BLaER1 treated with 17β-estradiol and CSF1 and Interleukin-3, amounts not matched to agents 10 nM and 100 nM (cell line): ENCODE measurements around the gene PARP15.
"Not testable (repeated sequence)": the region's sequence is repeated elsewhere in the genome, so short reads cannot be mapped to it uniquely, and the experiment has no call there.

ENCODE experiments used
- H3K27ac ChIP-seq, 11 experiments: shearing (Covaris generic); formaldehyde crosslinking; 2 replicates each; pipeline ENCODE4 v1.8.1; 2022
- H3K27me3 ChIP-seq, 11 experiments: shearing (Covaris generic); formaldehyde crosslinking; 2 replicates each; pipeline ENCODE4 v1.8.1; 2022
- H3K36me3 ChIP-seq, 11 experiments: shearing (Covaris generic); formaldehyde crosslinking; 2 replicates each; pipeline ENCODE4 v1.8.1; 2022
- H3K4me1 ChIP-seq, 10 experiments: shearing (Covaris generic); formaldehyde crosslinking; 2 replicates each; pipeline ENCODE4 v1.8.1; 2022
- H3K4me2 ChIP-seq, 11 experiments: shearing (Covaris generic); formaldehyde crosslinking; 2 replicates each; pipeline ENCODE4 v1.8.1; 2022
- H3K4me3 ChIP-seq, 10 experiments: shearing (Covaris generic); formaldehyde crosslinking; 2 replicates each; pipeline ENCODE4 v1.8.1; 2022
- H3K9ac ChIP-seq, 11 experiments: shearing (Covaris generic); formaldehyde crosslinking; 2 replicates each; pipeline ENCODE4 v1.8.1; 2022
- H3K9me3 ChIP-seq, 11 experiments: shearing (Covaris generic); formaldehyde crosslinking; replicated peaks in 1 of 11; 2 replicates each; pipeline ENCODE4 v1.8.1; 2022
- H4K20me1 ChIP-seq, 11 experiments: shearing (Covaris generic); formaldehyde crosslinking; 2 replicates each; pipeline ENCODE4 v1.8.1; 2022
- Cebpa-rat ChIP-seq, 11 experiments: shearing (Covaris generic); IDR thresholded peaks; 2 replicates each; pipeline ENCODE4 v1.8.1; 2022

The PARP15 gene

DNA sequence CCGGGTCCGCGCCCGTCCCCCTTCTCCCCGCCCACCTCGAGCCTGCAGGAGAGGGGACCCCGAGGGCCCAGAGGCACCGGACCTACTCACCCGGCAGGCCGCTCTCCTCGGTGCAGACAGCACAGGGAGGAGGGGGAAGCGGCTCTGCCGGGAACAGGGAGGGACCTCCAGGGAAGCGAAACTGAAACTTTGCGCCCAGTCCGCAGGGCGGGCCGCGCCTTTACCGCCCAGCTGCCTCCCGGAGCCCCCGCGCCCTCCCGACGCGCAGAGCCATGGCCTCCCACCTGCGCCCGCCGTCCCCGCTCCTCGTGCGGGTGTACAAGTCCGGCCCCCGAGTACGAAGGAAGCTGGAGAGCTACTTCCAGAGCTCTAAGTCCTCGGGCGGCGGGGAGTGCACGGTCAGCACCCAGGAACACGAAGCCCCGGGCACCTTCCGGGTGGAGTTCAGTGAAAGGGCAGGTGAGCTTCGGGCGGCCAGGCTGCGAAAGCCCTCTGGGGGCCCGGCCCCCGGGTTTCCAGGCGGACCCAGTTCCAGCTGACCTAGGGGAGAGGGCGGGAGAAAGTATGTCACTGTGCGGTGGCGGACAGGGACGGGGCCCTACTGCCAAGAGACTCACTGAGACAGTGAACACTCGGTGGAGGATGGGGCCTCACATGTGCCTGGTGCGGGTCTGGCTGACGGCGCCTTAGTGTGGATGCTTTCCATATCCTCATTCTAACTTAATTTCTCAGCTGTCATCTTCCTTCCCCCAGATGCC lies 13.1 kb upstream of the PARP15 start, which contains the start of the genes DTX3L and PARP9:
Gene DTX3L (plus strand): TSS at position 184 of the 758 bp plus-strand sequence. CDS start 89 bp downstream, at position 273.
Gene PARP9 (minus strand): TSS at position 146 of the 758 bp plus-strand sequence. CDS start 4,680 bp downstream, outside the sequence.
- no peak for TF ChIP-seq Cebpa-rat (IDR thresholded peaks at IDR 0.05)
- Histone ChIP-seq H3K27ac (peak within 1 kb of the TSS; percentile 87 to 99 (median 94)), H3K9me3 (no peaks in the 10 kb centered on the region), H3K36me3 (peaks cover 30 to 43% (median 36%) of the 10 kb centered on the region in 11 experiments), H3K4me1 (peaks cover 49 to 77% (median 62%) of the 10 kb centered on the region in 10 experiments), H3K4me3 (peak within 1 kb of the TSS; percentile 70 to 94 (median 86)), H3K27me3 (no peaks in the 10 kb centered on the region), H3K4me2 (peak within 1 kb of the TSS; percentile 77 to 97 (median 92)), H3K9ac (peak within 1 kb of the TSS; percentile 87 to 98 (median 94)), H4K20me1 (peaks cover 0 to 16% (median 0%) of the 10 kb centered on the region in 11 experiments; a peak in 1 of 22 replicates)

DNA sequence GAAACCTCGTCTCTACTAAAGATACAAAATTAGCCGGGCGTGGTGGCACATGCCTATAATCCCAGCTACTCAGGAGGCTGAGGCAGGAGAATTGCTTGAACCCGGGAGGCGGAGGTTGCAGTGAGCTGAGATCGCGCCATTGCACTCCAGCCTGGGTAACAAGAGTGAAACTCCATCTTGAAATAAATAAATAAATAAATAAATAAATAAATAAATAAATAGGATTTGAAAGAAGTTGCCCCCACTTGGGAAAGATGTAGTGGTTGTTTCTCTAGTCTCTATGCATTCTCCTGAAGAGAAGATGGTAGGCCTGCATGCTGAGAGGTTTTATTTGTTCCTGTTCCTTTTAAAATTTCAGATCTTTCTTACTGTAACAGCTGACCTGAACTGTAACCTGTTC lies 9.3 kb upstream of the PARP15 start:
- peaks cover 52 to 74% (median 62%) of the 10 kb centered on the region in 10 experiments for H3K4me1 ChIP-seq
- not testable (repeated sequence) for H3K9me3 ChIP-seq, H3K4me3 ChIP-seq, H3K27me3 ChIP-seq
- H3K9ac ChIP-seq = peak overlapping the region in 3 of 11 experiments; percentile 14 to 44 (median 44); a peak in 3 of 22 replicates
- peaks cover 0 to 17% (median 0%) of the 10 kb centered on the region in 11 experiments; a peak in 1 of 22 replicates for H4K20me1 ChIP-seq
- peak overlapping the region; percentile 11 to 96 (median 37); a peak in 20 of 22 replicates for H3K4me2 ChIP-seq
- peaks cover 64 to 72% (median 68%) of the 10 kb centered on the region in 11 experiments for H3K36me3 ChIP-seq
- H3K27ac ChIP-seq = peak overlapping the region in 3 of 11 experiments; percentile 17 to 23 (median 21); a peak in 2 of 22 replicates

DNA sequence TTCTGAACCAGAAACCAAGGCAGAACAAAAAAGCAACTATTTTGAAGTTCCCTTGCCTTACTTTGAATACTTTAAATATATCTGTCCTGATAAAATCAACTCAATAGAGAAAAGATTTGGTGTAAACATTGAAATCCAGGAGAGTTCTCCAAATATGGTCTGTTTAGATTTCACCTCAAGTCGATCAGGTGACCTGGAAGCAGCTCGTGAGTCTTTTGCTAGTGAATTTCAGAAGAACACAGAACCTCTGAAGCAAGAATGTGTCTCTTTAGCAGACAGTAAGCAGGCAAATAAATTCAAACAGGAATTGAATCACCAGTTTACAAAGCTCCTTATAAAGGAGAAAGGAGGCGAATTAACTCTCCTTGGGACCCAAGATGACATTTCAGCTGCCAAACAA lies 8.7 kb upstream of the PARP15 start:
- H3K27me3 ChIP-seq = no peaks in the 10 kb centered on the region
- no peaks in the 10 kb centered on the region for H3K9me3 ChIP-seq
- H3K9ac ChIP-seq = peak overlapping the region in 3 of 11 experiments; percentile 1 to 44 (median 14); a peak in 3 of 22 replicates
- no peak overlapping the region; a peak in 1 of 20 replicates for H3K4me3 ChIP-seq
- H3K36me3 ChIP-seq = peaks cover 64 to 77% (median 72%) of the 10 kb centered on the region in 11 experiments
- peaks cover 0 to 17% (median 0%) of the 10 kb centered on the region in 11 experiments; a peak in 1 of 22 replicates for H4K20me1 ChIP-seq
- peak overlapping the region in 3 of 11 experiments; percentile 17 to 23 (median 21); a peak in 3 of 22 replicates for H3K27ac ChIP-seq
- peaks cover 52 to 76% (median 62%) of the 10 kb centered on the region in 10 experiments for H3K4me1 ChIP-seq
- no peak for TF ChIP-seq Cebpa-rat (IDR thresholded peaks at IDR 0.05)
- peak overlapping the region in 9 of 11 experiments; percentile 29 to 96 (median 39); a peak in 13 of 22 replicates for H3K4me2 ChIP-seq

GRCh38 chr3:122572940-122573412 lies 4.5 kb upstream of the PARP15 start:
- TF ChIP-seq Cebpa-rat (IDR thresholded peaks at IDR 0.05) = no peak
- peaks cover 41 to 63% (median 52%) of the 10 kb centered on the region in 11 experiments for H3K36me3 ChIP-seq
- H3K4me1 ChIP-seq = peaks cover 65 to 83% (median 70%) of the 10 kb centered on the region in 10 experiments
- no peak overlapping the region for H3K4me3 ChIP-seq
- H3K27ac ChIP-seq = peak overlapping the region; percentile 2 to 56 (median 36); a peak in 17 of 22 replicates
- peaks cover 0 to 11% (median 0%) of the 10 kb centered on the region in 11 experiments; a peak in 1 of 22 replicates for H4K20me1 ChIP-seq
- no peaks in the 10 kb centered on the region for H3K27me3 ChIP-seq
- no peaks in the 10 kb centered on the region for H3K9me3 ChIP-seq
- H3K9ac ChIP-seq = peak overlapping the region in 1 of 11 experiments; percentile 19; a peak in 1 of 22 replicates
- H3K4me2 ChIP-seq = peak overlapping the region; percentile 40 to 96 (median 64)

DNA sequence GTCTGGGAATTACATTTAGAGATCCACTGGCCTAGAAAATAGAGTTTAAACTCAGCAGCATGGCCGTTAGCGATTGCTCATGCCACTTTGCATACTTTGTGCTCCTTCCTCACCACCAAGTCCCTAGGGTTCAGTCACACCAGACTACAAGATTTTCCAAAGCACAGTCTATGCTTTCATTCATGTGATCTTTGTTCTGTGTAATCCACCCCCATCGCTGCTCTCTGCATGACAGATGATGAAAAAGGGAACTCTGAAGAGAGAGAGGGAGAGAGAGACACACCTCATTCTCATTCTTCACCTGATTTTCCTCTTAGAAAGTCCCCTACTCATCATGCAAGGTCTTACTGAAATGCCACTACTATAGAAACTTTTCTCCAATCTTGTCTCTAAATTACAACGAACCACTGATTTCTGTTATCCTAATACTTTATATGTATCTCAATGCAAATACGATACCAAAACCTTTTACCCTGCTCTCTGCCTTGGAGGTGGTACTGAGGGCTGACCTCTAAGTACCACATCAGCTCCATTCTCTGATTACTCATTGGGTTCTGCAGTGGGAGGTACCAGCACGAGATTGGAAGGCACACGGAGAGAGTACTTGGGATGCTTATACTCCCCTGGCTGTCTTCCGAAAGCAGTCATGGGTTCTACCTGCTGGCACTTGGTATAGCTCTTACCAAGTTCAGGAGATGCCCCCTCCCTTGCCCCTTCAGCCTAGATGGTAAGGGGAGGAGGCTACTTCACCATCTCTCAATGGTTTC lies 1.1 kb upstream of the PARP15 start:
- TF ChIP-seq Cebpa-rat (IDR thresholded peaks at IDR 0.05) = peak in 1 of 11 experiments; percentile 38; a peak in 1 of 22 replicates
- peak overlapping the region in 9 of 11 experiments; percentile 11 to 93 (median 85); a peak in 15 of 22 replicates for H3K9ac ChIP-seq
- H3K36me3 ChIP-seq = peaks cover 13 to 33% (median 25%) of the 10 kb centered on the region in 11 experiments

GRCh38 chr3:122578069-122578740 lies 755 bp downstream of the PARP15 start:
- H3K9ac ChIP-seq = peak overlapping the region; percentile 85 to 93 (median 90)
- no peak for TF ChIP-seq Cebpa-rat (IDR thresholded peaks at IDR 0.05)
- H3K9me3 ChIP-seq = peaks cover 25 to 30% (median 27%) of the 10 kb centered on the region in 11 experiments
- H3K4me1 ChIP-seq = peaks cover 41 to 59% (median 54%) of the 10 kb centered on the region in 10 experiments
- no peaks in the 10 kb centered on the region; a peak in 1 of 22 replicates for H4K20me1 ChIP-seq
- H3K36me3 ChIP-seq = peaks cover 17 to 37% (median 27%) of the 10 kb centered on the region in 11 experiments; a peak in 21 of 22 replicates
- peak overlapping the region; percentile 69 to 86 (median 76) for H3K4me3 ChIP-seq
- H3K27me3 ChIP-seq = no peaks in the 10 kb centered on the region
- peak overlapping the region; percentile 75 to 96 (median 87) for H3K4me2 ChIP-seq
- H3K27ac ChIP-seq = peak overlapping the region; percentile 86 to 96 (median 90)

More for the DNA sequence above, 1.1 kb upstream of the PARP15 start:
- Histone ChIP-seq H3K4me1 (peaks cover 51 to 70% (median 65%) of the 10 kb centered on the region in 10 experiments), H3K4me3 (peak overlapping the region in 5 of 10 experiments; percentile 4 to 78 (median 72); a peak in 6 of 20 replicates), H4K20me1 (no peaks in the 10 kb centered on the region; a peak in 1 of 22 replicates), H3K4me2 (peak overlapping the region; percentile 75 to 96 (median 87)), H3K27ac (peak overlapping the region in 10 of 11 experiments; percentile 89 to 96 (median 90); a peak in 21 of 22 replicates), H3K9me3 (peaks cover 6 to 11% (median 9%) of the 10 kb centered on the region in 11 experiments), H3K27me3 (no peaks in the 10 kb centered on the region)

DNA sequence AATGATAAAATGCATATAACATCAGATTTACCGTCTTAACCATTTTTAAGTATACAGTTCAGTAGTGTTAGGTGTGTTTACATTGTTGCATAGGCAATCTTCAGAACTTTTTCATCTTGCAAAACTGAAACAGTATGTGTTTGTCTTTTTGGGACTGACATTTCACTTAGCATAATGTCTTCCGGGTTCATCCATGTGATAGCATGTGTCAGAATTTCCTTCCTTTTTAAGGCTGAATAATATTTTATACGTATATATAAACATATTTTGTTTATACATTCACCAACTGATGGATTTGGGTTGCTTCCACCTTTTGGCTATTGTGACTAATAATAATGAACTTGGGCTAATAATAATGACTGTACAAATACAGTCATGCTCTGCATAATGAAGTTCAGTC lies 3.0 kb downstream of the PARP15 start:
- Histone ChIP-seq H4K20me1 (no peaks in the 10 kb centered on the region), H3K4me3 (no peak overlapping the region), H3K4me1 (peaks cover 19 to 36% (median 31%) of the 10 kb centered on the region in 10 experiments), H3K27ac (no peak overlapping the region), H3K4me2 (no peak overlapping the region), H3K9me3 (peaks cover 34 to 51% (median 48%) of the 10 kb centered on the region in 11 experiments), H3K36me3 (peaks cover 21 to 50% (median 37%) of the 10 kb centered on the region in 11 experiments; a peak in 20 of 22 replicates), H3K27me3 (no peaks in the 10 kb centered on the region), H3K9ac (no peak overlapping the region)
- TF ChIP-seq Cebpa-rat (IDR thresholded peaks at IDR 0.05) = no peak
